ENCODE measurements around the gene UBR1.

Gene UBR1

DNA sequence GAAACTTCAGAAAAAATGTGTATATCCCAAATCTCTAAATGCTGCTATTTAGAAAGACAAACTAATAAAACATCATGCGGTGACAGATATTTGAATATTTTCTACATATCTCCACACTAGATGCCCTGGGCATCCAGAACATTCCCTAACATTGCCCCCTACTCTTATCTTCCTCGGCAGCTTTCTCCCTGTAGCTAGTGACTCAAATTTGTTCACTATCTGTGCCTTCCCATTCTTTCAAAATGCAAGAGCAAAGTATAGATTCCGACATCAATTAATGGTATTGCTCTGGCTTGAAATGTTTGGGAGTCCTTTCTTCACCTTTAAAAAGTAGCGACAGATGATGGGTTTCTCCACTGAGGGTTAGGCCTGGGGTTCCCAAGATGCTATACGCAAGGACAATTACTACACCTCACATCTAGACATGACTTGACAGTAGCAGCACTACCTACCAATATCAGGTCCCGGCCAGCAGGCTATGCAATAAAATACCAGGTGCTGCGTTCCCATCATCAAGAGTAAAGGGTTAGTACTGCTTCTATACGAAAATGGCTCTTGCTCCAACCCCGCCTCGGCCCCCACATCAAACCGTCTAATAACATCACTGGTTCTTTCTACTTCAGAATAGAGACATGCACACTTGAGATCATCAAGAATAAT lies 631 bp downstream of the UBR1 start:
- DNase-seq, result peak; percentile 21

DNA sequence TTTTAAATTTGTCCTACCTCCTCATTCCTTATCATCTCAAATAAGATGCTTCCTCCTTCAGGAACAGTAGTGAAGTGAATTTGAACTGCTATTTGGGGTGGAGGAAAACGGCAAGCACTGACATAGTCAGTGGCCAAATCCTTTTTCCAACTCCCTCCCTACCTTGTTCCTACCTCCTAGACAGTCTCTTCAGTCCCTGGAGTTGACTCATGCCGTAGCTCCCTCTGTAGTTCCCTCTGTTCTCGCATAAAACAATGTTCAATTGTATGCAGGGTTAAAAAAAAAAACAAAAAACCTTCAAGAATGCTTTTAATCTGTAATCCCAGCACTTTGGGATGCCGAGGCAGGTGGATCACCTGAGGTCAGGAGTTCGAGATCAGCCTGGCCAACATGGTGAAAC lies 1.4 kb downstream of the UBR1 start:
- DNase-seq, result no peak

DNA sequence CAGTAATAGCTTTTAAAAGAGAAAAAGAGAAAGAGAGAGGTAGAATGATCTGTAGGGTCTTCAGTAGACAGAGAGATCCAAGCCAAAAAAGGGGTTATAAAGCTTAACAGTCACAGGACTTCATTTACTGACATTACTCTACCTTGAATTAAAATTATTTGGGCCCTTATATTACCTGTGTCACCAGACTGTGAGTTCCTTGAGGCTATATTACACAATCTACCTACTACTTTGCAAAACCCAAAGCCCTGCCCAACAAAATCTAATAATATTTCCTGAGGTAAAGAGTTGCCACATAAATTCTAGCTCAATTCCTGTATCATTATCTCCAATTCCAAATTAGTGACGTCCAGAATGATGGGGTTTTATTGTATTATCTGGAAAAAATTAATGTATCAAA lies 1.9 kb downstream of the UBR1 start:
- DNase-seq, result no peak

DNA sequence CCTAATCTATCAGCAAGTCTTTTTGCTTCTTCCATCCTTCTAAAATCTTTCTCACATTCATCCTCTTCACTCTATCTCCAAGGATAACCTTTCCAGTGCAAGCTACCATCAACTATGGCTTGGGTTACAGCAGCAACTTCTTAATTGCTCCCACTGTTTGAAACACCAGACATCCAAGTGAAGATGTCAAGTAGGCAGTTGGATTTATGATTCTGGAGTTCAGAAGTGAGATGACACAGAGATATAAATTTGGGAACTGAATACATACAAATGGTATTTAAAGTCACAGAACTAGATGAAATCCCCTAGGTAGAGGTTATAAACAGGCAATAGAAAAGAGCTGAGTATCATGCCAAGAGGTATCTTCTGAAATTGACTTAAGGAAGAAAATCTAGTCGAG lies 3.7 kb downstream of the UBR1 start:
- DNase-seq, result no peak

DNA sequence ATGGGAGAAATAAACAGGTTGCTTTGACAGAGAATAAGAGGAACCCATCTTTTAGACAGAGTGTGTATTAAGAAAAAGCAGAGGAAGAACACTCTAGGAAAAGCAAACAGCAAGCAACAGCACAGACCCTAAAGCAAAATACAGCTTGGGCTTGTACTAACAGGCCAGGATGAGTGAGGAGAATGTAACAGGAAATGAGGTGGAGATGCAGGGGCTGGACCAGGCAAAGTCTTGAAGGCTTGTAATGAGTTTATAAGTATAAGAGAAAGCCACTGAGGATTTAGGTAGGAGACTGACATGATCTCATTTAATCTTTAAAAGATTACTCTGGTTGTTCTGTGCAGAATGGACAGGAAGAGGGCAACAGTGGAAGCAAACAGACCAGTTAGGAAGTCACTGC lies 4.9 kb downstream of the UBR1 start:
- no peak for DNase-seq

DNA sequence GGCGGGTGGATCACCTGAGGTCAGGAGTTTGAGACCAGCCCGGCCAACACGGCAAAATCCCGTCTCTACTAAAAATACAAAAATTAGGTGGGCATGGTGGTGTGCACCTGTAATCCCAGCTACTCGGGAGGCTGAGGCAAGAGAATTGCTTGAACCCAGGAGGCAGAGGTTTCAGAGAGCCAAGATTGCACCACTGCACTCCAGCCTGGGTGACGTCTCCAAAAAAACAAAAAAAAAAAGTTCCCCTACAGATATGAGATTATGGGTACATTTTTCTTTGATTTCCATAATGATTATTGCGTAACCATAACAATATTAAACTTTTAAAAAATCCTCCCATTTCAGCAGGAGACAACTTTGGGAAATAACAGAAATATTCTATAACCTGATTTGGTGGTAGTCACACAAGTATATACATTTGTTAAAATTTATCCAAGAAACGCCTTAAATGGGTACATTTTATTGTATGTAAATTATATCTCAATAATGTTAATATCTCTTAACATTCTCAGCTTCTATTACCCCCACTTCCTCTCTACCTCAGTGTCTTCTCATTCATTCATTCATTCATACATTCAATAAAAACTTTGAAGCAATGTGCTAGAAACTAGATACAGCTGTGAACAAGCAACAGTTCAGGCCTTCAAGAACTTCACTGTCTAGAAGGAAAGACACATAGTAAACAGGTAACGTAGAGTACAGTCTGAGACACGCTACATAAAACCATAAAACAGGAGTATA lies 6.6 kb downstream of the UBR1 start:
- DNase-seq, result no peak

DNA sequence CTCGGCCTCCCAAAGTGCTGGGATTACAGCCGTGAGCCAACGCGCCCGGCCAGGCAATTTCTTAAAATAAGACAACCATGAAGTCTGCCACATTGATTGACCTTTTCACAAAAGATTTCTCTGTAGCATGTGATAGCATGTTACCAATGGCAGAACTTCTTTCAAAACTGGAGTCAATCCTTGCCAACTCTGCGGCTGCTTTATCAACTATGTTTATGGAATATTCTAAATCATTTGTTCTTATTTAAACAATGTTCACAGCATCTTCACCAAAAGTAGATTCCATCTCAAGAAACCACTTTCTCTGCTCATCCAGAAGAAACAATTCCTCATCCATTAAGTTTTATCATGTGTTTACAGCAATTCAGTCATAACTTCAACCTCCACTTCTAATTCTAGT lies 9.4 kb downstream of the UBR1 start:
- DNase-seq, result no peak

DNA sequence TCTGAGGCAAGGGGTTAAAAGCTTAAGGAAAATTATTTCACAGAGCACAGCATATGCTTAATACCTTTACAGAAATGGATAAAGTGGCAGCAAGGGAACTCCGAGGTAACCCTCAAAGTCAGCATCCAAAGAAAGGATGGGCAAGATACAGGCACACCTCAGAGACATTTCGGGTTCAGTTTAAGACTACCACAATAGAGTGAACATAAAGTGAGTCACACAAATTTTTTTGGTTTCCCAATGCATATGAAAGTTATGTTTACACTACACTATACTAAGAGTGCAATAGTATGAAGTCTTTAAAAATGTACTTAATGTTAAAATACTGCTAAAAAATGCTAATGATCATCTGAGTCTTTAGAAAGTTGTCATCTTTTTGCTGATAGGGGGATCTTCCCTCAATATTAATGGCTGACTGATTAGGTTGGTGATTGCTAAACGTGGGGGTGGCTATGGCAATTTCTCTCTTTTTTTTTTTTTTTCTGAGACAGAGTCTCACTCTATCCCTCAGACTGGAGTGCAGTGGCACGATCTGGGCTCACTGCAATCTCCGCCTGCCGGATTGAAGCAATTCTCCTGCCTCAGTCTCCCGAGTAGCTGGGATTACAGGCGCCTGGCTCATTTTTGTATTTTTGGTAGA lies 10.0 kb downstream of the UBR1 start:
- peak; percentile 47 for DNase-seq

DNA sequence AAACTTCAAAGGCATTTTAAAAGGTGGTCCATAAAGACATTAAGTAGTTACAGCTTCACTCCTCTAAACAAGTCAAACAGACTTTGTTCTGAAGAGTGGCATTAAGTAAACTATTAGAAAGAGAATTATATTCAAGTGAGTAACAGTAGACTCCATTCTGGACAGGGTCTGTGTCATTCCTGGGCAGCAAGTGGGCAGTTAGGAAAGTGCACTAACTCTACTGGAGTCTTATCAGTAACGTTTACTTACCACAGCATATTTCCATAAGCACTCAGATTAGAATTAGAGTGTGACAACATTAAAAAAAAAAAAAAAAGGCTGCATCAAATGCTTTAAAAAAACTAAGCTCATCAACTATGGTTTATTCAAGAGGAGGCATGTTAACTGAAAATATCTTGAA lies 10.6 kb downstream of the UBR1 start:
- DNase-seq, result peak; percentile 37

DNA sequence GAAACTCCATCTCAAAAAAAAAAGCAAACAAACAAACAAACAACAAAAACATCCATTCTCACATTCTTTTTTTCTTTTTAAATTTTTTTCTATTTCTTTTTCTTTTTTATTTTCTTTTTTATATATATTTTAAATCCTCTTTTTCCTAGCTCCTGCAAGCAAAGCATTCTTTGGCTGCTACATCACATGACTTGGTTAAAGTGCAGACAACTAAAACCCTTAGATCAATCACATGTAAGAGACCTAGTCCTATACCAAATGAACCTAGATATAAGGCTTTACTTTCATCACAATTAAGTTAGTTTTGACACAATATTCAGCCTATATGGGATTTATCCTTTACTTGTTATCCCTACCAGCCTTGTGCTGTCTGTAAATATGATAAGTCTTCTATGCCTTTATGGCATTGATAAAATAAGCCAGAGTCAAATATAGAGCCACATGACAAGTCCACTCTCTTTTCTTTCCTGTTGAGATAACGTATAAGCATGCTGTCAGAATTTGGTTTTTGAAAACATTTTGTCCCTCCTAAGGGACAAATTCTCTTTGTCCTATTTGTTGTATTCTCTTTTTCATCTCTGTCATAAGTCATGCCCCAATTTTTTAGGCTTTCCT lies 11.3 kb downstream of the UBR1 start:
- DNase-seq, result no peak

DNA sequence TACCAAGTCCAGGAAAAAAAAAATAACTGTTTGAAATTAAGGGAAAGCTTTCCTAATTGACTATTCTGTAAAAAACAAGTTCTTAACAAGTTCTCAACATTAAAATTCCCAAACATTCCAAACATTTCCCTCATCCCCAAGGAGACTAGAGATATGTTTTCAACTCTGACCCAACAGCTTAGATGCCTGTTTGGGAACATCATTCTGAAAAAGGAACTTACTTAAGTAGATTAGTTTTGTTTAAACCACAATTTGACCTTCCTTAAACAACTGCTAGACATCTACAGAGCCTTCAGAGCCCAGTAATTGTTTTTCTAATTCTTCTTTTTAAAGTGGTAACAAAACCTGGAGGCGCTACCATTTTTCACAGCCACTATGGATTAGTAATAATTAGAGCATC lies 12.8 kb downstream of the UBR1 start:
- peak; percentile 62 for DNase-seq

DNA sequence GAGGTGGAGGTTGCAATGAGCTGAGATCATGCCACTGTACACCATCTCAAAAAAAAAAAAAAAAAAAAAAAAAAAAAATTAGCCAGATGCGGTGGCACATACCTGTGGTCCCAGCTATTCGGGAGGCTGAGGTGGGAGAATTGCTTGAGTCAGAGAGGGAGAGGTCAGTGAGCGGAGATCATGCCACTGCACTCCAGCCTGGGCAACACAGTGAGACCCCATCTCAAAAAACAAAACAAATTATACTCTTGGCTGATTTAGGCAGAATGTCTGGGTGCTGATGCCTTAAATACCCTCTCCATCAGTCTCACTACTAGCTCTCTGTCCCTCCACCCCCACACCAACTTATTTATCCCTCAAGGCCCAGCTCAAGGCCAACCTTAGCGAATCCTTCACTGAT lies 14.0 kb downstream of the UBR1 start:
- no peak for DNase-seq

DNA sequence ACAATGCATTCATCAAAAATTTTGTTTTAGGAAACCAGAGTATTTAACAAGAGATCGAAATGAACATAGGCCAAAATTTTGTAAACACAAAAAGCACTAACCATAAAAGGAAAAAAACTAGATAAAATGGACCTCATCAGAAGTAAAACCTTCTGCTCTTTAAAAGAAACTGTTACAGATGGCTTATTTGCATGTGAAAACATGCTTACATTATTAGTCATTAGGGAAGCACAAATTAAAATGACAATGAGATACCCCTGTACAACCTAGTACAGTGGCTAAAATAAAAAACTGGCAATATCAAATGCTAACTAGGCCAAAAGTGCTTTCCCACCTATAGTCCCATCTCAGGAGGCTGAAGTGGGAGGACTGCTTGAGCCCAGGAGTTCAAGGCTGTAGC lies 19.3 kb downstream of the UBR1 start:
- DNase-seq, result peak; percentile 35

DNA sequence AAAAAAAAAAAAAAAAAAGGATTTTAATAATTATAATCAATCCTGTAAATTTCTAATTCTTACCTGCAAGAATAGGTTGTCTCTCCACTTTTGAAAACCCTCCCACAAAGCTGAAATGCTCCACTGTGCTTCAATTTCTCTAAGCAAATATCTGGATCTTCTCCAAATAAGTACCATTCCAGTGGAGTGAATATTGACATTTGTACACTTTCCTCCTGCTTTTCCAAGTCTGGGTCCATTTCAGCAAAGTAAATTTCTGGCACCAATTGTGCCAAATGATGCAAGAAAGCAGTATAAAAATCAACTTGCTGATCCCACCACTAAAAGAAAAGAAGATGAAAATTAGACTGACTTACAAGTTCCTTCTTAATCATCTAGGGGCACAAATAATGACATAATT lies 19.9 kb downstream of the UBR1 start:
- DNase-seq, result no peak

DNA sequence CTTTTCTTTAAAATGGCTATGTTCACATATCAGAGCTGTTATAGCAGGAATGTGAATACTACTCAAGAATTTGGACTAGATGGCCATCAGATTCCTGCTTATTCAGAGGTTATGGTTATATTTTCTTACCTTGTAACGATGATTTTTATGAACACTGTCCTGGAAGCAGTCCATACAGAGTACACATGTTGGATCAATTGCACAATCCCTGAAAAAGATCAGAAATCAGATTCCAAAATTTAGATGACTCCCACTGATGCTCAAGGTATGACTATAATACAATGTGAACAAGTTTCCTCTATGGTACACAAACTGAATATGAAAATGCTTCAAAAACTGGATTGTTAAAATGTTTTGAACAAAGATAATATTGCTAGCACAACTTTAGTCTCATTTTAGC lies 23.3 kb downstream of the UBR1 start:
- no peak for DNase-seq

DNA sequence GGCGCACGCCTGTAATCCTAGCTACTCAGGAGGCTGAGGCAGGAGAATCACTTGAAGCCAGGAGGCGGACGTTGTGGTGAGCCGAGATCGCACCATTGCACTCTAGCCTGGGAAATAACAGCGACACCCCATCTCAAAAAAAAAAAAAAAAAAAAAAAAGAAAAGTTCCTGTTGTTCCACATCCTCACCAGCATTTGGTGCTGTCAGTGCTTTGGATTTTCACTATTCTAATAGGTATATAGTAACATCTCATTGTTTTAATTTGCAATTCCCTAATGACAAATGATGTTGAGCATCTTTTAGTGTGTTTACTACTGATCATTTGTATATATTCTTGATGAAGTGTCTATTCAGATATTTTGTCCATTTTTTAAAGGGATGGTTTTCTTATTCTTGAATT lies 24.6 kb downstream of the UBR1 start:
- no peak for DNase-seq

DNA sequence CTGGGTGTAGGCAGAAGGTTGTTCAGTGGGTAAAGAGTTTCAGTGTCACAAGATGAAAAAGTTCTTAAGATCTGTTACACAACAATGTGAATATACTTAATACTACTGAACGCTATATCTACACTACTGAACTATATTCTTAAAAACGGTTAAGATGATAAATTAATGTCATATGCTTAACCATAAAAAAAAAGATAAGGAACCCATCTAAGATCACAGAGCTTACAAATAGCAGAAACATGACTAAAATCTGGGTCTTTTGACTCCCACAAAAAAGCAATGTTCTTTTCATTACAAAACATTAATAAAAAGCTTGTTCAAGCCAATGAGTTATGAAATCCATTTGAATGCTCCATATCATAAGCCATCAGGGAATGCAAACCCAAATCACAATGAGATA lies 34.4 kb downstream of the UBR1 start:
- DNase-seq, result no peak

DNA sequence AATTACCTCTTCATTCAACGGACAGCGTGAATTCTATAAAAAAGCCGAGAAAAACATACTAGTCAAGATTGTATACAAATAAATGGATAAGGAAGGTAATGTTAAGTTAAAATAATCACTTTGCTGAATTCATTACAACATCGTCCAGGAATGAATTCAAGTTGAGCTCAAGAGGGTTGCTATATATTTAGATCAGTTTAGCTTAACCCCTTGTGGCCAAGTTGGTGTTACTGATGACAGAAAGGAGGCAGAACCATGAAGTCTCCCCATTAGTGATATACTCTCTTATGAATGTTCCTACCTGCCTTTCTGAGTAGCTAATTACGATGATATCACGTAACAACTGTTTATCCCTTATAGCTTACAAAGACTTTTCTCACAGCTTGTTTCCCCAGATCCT lies 34.9 kb downstream of the UBR1 start:
- DNase-seq, result no peak

DNA sequence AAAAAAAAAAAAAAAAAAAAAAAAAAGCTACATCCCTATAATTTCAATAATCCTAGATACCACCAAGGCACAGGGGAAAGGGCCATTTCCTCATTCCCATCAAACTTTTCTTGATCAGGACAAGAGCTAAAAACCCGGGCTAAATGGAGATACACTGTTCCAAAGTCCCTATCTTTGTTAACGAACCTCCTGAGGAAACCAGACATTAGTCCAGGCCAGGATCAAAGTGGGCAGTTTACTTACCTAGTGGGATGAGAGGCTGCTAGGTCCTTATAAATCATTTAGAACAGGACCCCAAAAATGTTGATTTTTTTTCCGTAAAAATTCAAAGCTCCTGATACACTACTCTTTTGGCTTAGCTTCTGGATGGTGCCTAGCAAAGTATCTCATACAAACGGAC lies 35.6 kb downstream of the UBR1 start:
- DNase-seq, result no peak

DNA sequence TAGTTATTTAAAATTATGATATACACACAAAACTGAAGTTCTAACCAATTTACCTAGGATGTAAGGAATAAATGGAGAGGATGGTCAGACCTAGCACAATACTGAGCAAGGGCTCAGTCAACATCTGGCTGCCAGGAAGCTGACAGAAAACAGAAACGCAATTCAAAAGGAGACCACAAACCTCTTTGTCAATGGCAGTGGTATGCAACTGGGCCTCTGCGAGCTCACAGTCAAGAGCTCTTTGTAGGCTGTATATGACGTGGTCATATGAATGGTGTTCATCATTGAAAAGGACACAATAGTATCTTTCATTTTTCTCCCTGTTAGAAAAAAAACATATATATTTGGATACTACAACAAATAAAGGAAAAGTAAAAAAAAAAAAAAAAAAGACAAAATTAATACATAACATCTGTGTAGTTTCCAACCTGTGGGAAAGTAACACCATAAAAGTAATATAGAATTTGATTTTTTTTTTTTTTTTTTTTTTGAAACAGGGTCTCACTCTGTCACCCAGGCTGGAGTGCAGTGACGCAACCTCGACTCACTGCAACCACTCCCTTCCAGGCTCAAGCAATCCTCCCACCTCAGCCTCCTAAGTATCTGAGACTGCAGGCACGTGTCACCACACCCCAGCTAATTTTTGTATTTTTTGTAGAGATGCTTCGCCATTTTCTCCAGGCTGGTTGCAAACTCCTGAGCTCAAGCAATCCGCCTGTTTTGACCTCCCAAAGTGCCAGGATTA lies 37.9 kb downstream of the UBR1 start:
- DNase-seq, result peak; percentile 10

DNA sequence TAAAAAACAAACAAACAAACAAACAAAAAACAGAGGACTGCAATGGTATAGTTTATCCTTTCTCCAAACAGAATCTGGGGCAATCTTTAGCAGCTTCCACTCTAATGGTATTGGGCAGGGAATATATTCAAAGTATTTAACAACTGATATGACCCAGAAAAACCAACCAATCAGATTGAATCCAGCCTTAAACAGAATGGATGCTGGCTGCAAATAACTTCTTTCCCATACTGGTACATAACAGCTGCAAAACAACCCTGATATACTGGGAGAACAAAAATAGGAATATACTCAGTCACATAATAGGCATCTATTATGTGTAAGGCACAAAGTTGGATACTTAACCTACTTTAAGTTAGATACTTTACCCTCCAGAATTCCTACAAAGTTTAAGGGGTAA lies 49.1 kb downstream of the UBR1 start:
- DNase-seq, result no peak

DNA sequence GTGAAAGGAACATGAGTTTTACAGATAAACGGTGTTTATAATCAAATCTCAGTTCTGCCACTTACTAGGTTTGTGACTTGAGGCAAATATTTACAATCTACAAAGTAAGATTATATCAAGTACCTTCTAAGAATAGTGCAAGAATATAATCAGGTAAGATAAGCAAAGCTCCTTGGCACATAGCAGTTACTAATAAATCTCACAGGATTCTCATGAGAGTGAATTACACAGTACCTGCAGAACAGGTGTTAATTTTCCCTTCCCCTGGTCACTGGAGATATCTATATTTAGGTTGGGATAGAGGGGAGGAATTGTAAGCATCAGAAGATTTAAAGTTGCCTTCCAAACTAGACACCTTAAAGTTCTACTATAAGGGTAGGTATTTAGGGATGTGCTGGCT lies 53.0 kb downstream of the UBR1 start:
- DNase-seq, result no peak

DNA sequence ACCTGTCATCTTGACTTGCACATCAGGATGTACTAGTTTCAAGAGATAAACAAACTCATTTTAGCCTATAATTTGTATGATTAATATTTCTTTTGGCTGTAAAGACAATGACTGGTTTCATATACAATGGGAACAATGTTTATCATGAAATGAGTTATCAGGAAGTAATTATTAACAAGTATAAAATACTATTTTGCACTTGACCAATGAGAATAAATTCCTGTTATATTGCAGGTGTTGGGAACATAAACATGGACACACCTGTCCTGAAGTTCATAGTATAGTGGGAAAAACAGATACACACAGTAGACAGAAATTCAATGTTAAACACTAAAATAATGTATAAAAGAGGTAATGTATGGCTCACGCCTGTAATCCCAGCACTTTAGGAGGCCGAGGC lies 56.9 kb downstream of the UBR1 start:
- DNase-seq, result no peak
